ENCODE results near the gene FUBP3.
"Not testable (repeated sequence)": the region's sequence is repeated elsewhere in the genome, so short reads cannot be mapped to it uniquely, and the experiment has no call there.

FUBP3 gene

GRCh38 chr9:130557077-130557468 lies 22.3 kb upstream of the FUBP3 start:
- no peak for DNase-seq

GRCh38 chr9:130561056-130561455 lies 18.3 kb upstream of the FUBP3 start:
- DNase-seq: no peak

GRCh38 chr9:130562525-130562924 lies 16.9 kb upstream of the FUBP3 start:
- not testable (repeated sequence) for DNase-seq

- DNase-seq: no peak
Measured at GRCh38 chr9:130563797-130564196, 15.6 kb upstream of the FUBP3 start.

GRCh38 chr9:130565792-130566191 lies 13.6 kb upstream of the FUBP3 start:
- no peak for DNase-seq

- DNase-seq: no peak
Measured at GRCh38 chr9:130570208-130570607, 9.2 kb upstream of the FUBP3 start.

GRCh38 chr9:130575514-130575913 lies 3.9 kb upstream of the FUBP3 start:
- no peak for DNase-seq

GRCh38 chr9:130576176-130576575 lies 3.2 kb upstream of the FUBP3 start:
- no peak for DNase-seq

GRCh38 chr9:130579738-130580463 lies 524 bp downstream of the FUBP3 start:
- no peak for DNase-seq

- no peak for DNase-seq
Measured at GRCh38 chr9:130581766-130582165, 2.4 kb downstream of the FUBP3 start.

- no peak for DNase-seq
Measured at GRCh38 chr9:130583271-130583670, 3.9 kb downstream of the FUBP3 start.

- no peak for DNase-seq
Measured at GRCh38 chr9:130587921-130588320, 8.5 kb downstream of the FUBP3 start.

- DNase-seq: no peak
Measured at GRCh38 chr9:130588416-130588815, 9.0 kb downstream of the FUBP3 start.

- no peak for DNase-seq
Measured at GRCh38 chr9:130589754-130590153, 10.4 kb downstream of the FUBP3 start.

- no peak for DNase-seq
Measured at GRCh38 chr9:130590305-130590704, 10.9 kb downstream of the FUBP3 start.

GRCh38 chr9:130593020-130593419 lies 13.6 kb downstream of the FUBP3 start:
- DNase-seq: no peak

GRCh38 chr9:130597228-130597627 lies 17.9 kb downstream of the FUBP3 start:
- DNase-seq: no peak

GRCh38 chr9:130598188-130598587 lies 18.8 kb downstream of the FUBP3 start:
- DNase-seq: no peak

- DNase-seq: no peak
Measured at GRCh38 chr9:130599625-130600024, 20.2 kb downstream of the FUBP3 start.

GRCh38 chr9:130601100-130601499 lies 21.7 kb downstream of the FUBP3 start:
- no peak for DNase-seq

- DNase-seq: no peak
Measured at GRCh38 chr9:130604295-130604694, 24.9 kb downstream of the FUBP3 start.

- no peak for DNase-seq
Measured at GRCh38 chr9:130606887-130607600, 27.7 kb downstream of the FUBP3 start.

- DNase-seq: no peak
Measured at GRCh38 chr9:130607640-130608420, 28.5 kb downstream of the FUBP3 start.

All from activated T-cell treated with anti-CD3 and anti-CD28 coated beads for 4 hours (primary cell).